Neural cell (in vitro differentiated cells): ENCODE measurements around the gene RPLP2. TPM values are rescaled to one million over a fixed set of nuclear protein-coding genes. Genes with fewer than 3 reads are reported as not detected.

Source experiments
- H2AFZ ChIP-seq: fragments of 200-600, 300-800 bp; sonication (generic), shearing (Covaris generic); 2 replicates; pipeline ENCODE4 v1.6.0; 2014; ENCODE audit warnings: low read depth, mild to moderate bottlenecking, antibody characterized with exemption, low read length, moderate library complexity
- H3F3A ChIP-seq: fragments of 200-600 bp; shearing (Covaris generic); 2 replicates; pipeline ENCODE4 v1.6.1; 2016; ENCODE audit warnings: mild to moderate bottlenecking, moderate library complexity, mixed read lengths, antibody characterized with exemption, low read length; ENCODE audit not compliant: insufficient read depth, poor library complexity, severe bottlenecking
- H3K27ac ChIP-seq: fragments of 200-600, 300-800 bp; sonication (generic), shearing (Covaris generic); 2 replicates; pipeline ENCODE4 v1.5.1; 2014; ENCODE audit warnings: mild to moderate bottlenecking, low read length, moderate library complexity
- H3K27me3 ChIP-seq: fragments of 300-800, 200-600 bp; sonication (generic), shearing (Covaris generic); 2 replicates; pipeline ENCODE4 v1.6.0; 2014; ENCODE audit warnings: mild to moderate bottlenecking, low read depth, low read length, moderate library complexity; ENCODE audit not compliant: insufficient read depth
- H3K36me3 ChIP-seq: fragments of 300-800, 200-600 bp; sonication (generic), shearing (Covaris generic); 2 replicates; pipeline ENCODE4 v1.5.1; 2014; ENCODE audit warnings: mild to moderate bottlenecking, antibody characterized with exemption, low read length, moderate library complexity; ENCODE audit not compliant: insufficient read depth
- H3K4me2 ChIP-seq: fragments of 300-800, 200-600 bp; sonication (generic), shearing (Covaris generic); 2 replicates; pipeline ENCODE4 v1.6.0; 2014; ENCODE audit warnings: mild to moderate bottlenecking, low read length
- H3K4me3 ChIP-seq: fragments of 300-800, 200-600 bp; sonication (generic), shearing (Covaris generic); 2 replicates; pipeline ENCODE4 v1.5.1; 2014; ENCODE audit warnings: mild to moderate bottlenecking, low read length, moderate library complexity
- H3K79me2 ChIP-seq: fragments of 200-600 bp; shearing (Covaris generic); replicated peaks from 2 replicates; pipeline ENCODE4 v1.6.0; 2014; ENCODE audit warnings: mild to moderate bottlenecking, low read length, moderate library complexity; ENCODE audit not compliant: insufficient read depth
- H3K9ac ChIP-seq: fragments of 300-800, 200-600 bp; sonication (generic), shearing (Covaris generic); 2 replicates; pipeline ENCODE4 v1.6.1; 2016; ENCODE audit warnings: mild to moderate bottlenecking, low read length, mixed read lengths
- H3K9me2 ChIP-seq: fragments of 200-600 bp; shearing (Covaris generic); 2 replicates; pipeline ENCODE4 v1.6.1; 2016; ENCODE audit warnings: mild to moderate bottlenecking, low read length, mixed read lengths; ENCODE audit not compliant: insufficient read depth
- H3K9me3 ChIP-seq: fragments of 200-600, 300-800 bp; sonication (generic), shearing (Covaris generic); 2 replicates; pipeline ENCODE4 v1.6.1; 2016; ENCODE audit warnings: mild to moderate bottlenecking, mixed run types, low read length, moderate library complexity, mixed read lengths
- H4K20me1 ChIP-seq: fragments of 200-600 bp; shearing (Covaris generic); 2 replicates; pipeline ENCODE4 v1.6.1; 2016; ENCODE audit warnings: mild to moderate bottlenecking, mixed run types; ENCODE audit not compliant: insufficient read depth
- CTCF ChIP-seq: fragments of 450-650 bp; IDR thresholded peaks from 2 replicates; pipeline ENCODE4 v1.5.1; 2014; ENCODE audit warnings: antibody characterized with exemption, mild to moderate bottlenecking, moderate library complexity; ENCODE audit not compliant: poor library complexity, severe bottlenecking
- EP300 ChIP-seq: fragments of 450-650 bp; conservative IDR thresholded peaks from 2 replicates; pipeline ENCODE4 v1.6.1; 2014; ENCODE audit warnings: antibody characterized with exemption, mild to moderate bottlenecking, moderate library complexity; ENCODE audit not compliant: poor library complexity, severe bottlenecking
- EZH2 ChIP-seq: fragments of 200-600, 300-800 bp; shearing (Covaris generic), sonication (generic); IDR thresholded peaks from 2 replicates; pipeline ENCODE4 v1.6.1; 2014; ENCODE audit warnings: antibody characterized with exemption, low read length, borderline replicate concordance, mild to moderate bottlenecking; ENCODE audit not compliant: insufficient read depth, poor library complexity, severe bottlenecking
- MXI1 ChIP-seq: fragments of 450-650 bp; conservative IDR thresholded peaks from 2 replicates; pipeline ENCODE4 v1.6.1; 2014; ENCODE audit warnings: antibody characterized with exemption, mild to moderate bottlenecking; ENCODE audit not compliant: poor library complexity, severe bottlenecking
- POLR2AphosphoS5 ChIP-seq: IDR thresholded peaks from 2 replicates; pipeline ENCODE4 v1.6.1; 2012
- RAD21 ChIP-seq: fragments of 450-650 bp; conservative IDR thresholded peaks from 2 replicates; pipeline ENCODE4 v1.6.1; 2014; ENCODE audit warnings: antibody characterized with exemption, mild to moderate bottlenecking, moderate library complexity
- REST ChIP-seq: IDR thresholded peaks from 2 replicates; pipeline ENCODE4 v1.6.1; 2012; ENCODE audit warnings: borderline replicate concordance
- SMC3 ChIP-seq: fragments of 450-650 bp; conservative IDR thresholded peaks from 2 replicates; pipeline ENCODE4 v1.6.1; 2014; ENCODE audit warnings: antibody characterized with exemption, mild to moderate bottlenecking, moderate library complexity; ENCODE audit not compliant: poor library complexity
- TAF1 ChIP-seq: IDR thresholded peaks from 2 replicates; pipeline ENCODE4 v1.6.1; 2012; ENCODE audit warnings: low read depth
- polyA plus RNA-seq: library from polyadenylated mRNA; depleted of rRNA; stranded (reverse); fragments of >200 nt; gene quantifications from 2 replicates; pipeline ENCODE4 v1.2.3, GENCODE V29; 2014

The RPLP2 gene
- polyA plus RNA-seq, 1 donor from 2014 or later, result 147 TPM

- peaks cover 12% of the 10 kb centered on the region for H3K79me2 ChIP-seq
- H2AFZ ChIP-seq, result no peak overlapping the region
- peak overlapping the region; percentile 88 for H3K4me3 ChIP-seq
- H3F3A ChIP-seq, result no peaks in the 10 kb centered on the region
- no peaks in the 10 kb centered on the region for H3K9me3 ChIP-seq
- TF ChIP-seq POLR2AphosphoS5, result no peak
- no peak for TF ChIP-seq CTCF
- no peak for TF ChIP-seq EP300
- no peak for TF ChIP-seq REST
- no peak for TF ChIP-seq TAF1
- TF ChIP-seq EZH2, result no peak
- no peak for TF ChIP-seq MXI1
- no peak for TF ChIP-seq RAD21
- no peak for TF ChIP-seq SMC3
- H3K9me2 ChIP-seq, result no peaks in the 10 kb centered on the region
- no peak overlapping the region for H3K4me2 ChIP-seq
- H4K20me1 ChIP-seq, result no peaks in the 10 kb centered on the region
- H3K27me3 ChIP-seq, result peaks cover 4% of the 10 kb centered on the region
- peak overlapping the region; percentile 59 for H3K27ac ChIP-seq
- no peaks in the 10 kb centered on the region for H3K36me3 ChIP-seq
- peak overlapping the region; percentile 83 for H3K9ac ChIP-seq
These were observed 32.2 kb downstream of the RPLP2 start for GRCh38 chr11:841981-842369.

- Histone ChIP-seq H2AFZ (no peak within 1 kb of the TSS), H3K9me2 (no peaks in the 10 kb centered on the region), H3K9me3 (no peaks in the 10 kb centered on the region), H3K79me2 (peaks cover 12% of the 10 kb centered on the region), H3K9ac (peak within 1 kb of the TSS; percentile 83), H3K4me2 (no peak within 1 kb of the TSS), H3K27me3 (peaks cover 4% of the 10 kb centered on the region), H3K36me3 (no peaks in the 10 kb centered on the region), H3K27ac (peak within 1 kb of the TSS; percentile 59), H3K4me3 (peak within 1 kb of the TSS; percentile 88), H4K20me1 (no peaks in the 10 kb centered on the region), H3F3A (no peaks in the 10 kb centered on the region)
- TF ChIP-seq RAD21 (peak; percentile 25), EP300 (peak; percentile 69), CTCF (no peak), MXI1 (peak; percentile 93), REST (no peak), TAF1 (no peak), POLR2AphosphoS5 (peak; percentile 84), EZH2 (no peak), SMC3 (peak; percentile 50)
These were observed 32.7 kb downstream of the RPLP2 start, which contains the start of the genes POLR2L and TSPAN4 for GRCh38 chr11:842370-843002. Gene POLR2L (minus strand): TSS chr11:842529. CDS start chr11:842508, 21 bp downstream. Gene TSPAN4 (plus strand): TSS chr11:842852. CDS start chr11:850305, 7,453 bp downstream.
